Kidney (tissue), 14 donors: ENCODE data around the gene LY6G6F. TPM values are rescaled to one million over a fixed set of nuclear protein-coding genes. Genes with fewer than 3 reads are reported as not detected.

Source experiments
- DNase-seq, 5 donors: peaks; one replicate each; pipeline ENCODE4 v3.0.0-alpha.2; 2013 to 2020
- FAIRE-seq: peaks from 2 replicates; lab custom pipeline; 2012; peaks lifted over from hg19 to GRCh38; lab: Jason Lieb, UNC
- H3K27ac ChIP-seq, 2 donors: one replicate each; pipeline ENCODE4 v1.7.0; 2013; ENCODE audit warnings: low read depth in 2 of 2, low read length in 2 of 2, inconsistent platforms in 1 of 2
- H3K27me3 ChIP-seq: one replicate; pipeline ENCODE4 v1.7.1; 2013; ENCODE audit warnings: low read length, inconsistent platforms; ENCODE audit not compliant: control insufficient read depth, insufficient read depth
- H3K36me3 ChIP-seq, 3 donors: one replicate each; pipeline versions ENCODE4 v1.7.0 to v1.7.1; 2013; ENCODE audit warnings: low read length in 3 of 3, control low read depth in 1 of 3, inconsistent platforms in 1 of 3; ENCODE audit not compliant: insufficient read depth in 3 of 3, control insufficient read depth in 2 of 3
- H3K4me1 ChIP-seq, 3 donors: one replicate each; pipeline versions ENCODE4 v1.7.0 to v1.7.1; 2013; ENCODE audit warnings: low read length in 3 of 3, inconsistent platforms in 1 of 3, low read depth in 1 of 3; ENCODE audit not compliant: control insufficient read depth in 2 of 3, insufficient read depth in 2 of 3
- H3K4me3 ChIP-seq, 3 donors: one replicate each; pipeline versions ENCODE4 v1.7.0 to v1.8.1; 2013; ENCODE audit warnings: low read length in 3 of 3, control low read depth in 1 of 3, inconsistent platforms in 1 of 3
- H3K9ac ChIP-seq, 3 donors: one replicate each; pipeline versions ENCODE4 v1.7.0 to v1.7.1; 2013; ENCODE audit warnings: low read length in 3 of 3, control low read depth in 1 of 3, inconsistent platforms in 1 of 3
- H3K9me3 ChIP-seq, 3 donors: one replicate each; pipeline versions ENCODE4 v1.7.0 to v1.7.1; 2013; ENCODE audit warnings: low read length in 3 of 3, control low read depth in 1 of 3, inconsistent platforms in 1 of 3; ENCODE audit not compliant: control insufficient read depth in 2 of 3, insufficient read depth in 1 of 3
- intact Hi-C: fragments of 100-400 bp; cut with DNase I; formaldehyde crosslinking; loops from one replicate; pipeline ENCODE4 v1.11.1; 2022
- polyA plus RNA-seq: library from polyadenylated mRNA; stranded (reverse); fragments of 350-450 nt; fragmentation: Illumina TruSeq; extraction: RNeasy Lipid Tissue Mini Kit (QIAGEN cat#74804); gene quantifications from one replicate; pipeline ENCODE4 v1.2.3, GENCODE V29; 2014; ENCODE audit warnings: low read depth, low replicate concordance; ENCODE audit not compliant: insufficient read depth
- total RNA-seq: library from RNA; stranded (reverse); fragmentation: NEBNext Ultra II Directional; extraction: Animal tissue kit (Norgen Biotek cat#: 25700); gene quantifications from one replicate; pipeline ENCODE4 v1.2.1, GENCODE V29; 2021
- TF ChIP-seq, protein P1 (sequence below): IDR thresholded peaks from 3 replicates; pipeline ENCODE4 v1.5.1; 2012; ENCODE audit warnings: mild to moderate bottlenecking, moderate library complexity, borderline replicate concordance; ENCODE audit not compliant: insufficient read depth; ENCODE audit errors: extremely low read depth
- donor health status: control.
- donor health status: control.
- donor health status: control.
- donor health status: control.
- donor health status: control.
- donor health status: DM: yes; HTN: yes; CAD: no.
- donor health status: Normal renal cell carcinoma (clear cell type).

LY6G6F gene
- total and polyA plus RNA-seq, 2 donors from 2014 or later = not detected

DNA sequence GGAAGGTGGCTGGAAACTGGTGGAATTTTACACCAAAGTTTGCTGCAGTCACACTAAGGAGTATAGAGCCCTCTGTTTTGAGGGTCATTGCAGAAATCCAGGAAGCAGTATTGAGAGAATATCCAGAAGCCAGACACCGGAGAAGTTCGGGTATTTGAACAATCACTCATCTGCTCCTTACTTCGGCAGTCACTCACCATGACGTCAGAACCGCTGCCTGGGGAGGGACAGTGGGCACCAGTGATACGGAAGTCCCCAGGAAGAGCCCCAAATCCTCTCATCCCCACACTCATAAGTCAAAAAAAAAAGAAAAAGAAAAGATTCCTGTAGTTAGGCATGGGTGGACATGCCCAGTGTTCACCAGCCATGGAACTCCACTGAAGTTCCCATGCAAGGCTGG is 29.8 kb upstream of the LY6G6F start:
- Histone ChIP-seq H3K9me3 (no peaks in the 10 kb centered on the region), H3K9ac (no peak overlapping the region), H3K4me3 (no peak overlapping the region), H3K36me3 (peaks cover 0 to 6% (median 0%) of the 10 kb centered on the region in 3 donors), H3K27ac (no peak overlapping the region), H3K4me1 (peaks cover 3 to 6% (median 4%) of the 10 kb centered on the region in 3 donors), H3K27me3 (no peaks in the 10 kb centered on the region)
- no peak for FAIRE-seq
- TF ChIP-seq, protein P1, sequence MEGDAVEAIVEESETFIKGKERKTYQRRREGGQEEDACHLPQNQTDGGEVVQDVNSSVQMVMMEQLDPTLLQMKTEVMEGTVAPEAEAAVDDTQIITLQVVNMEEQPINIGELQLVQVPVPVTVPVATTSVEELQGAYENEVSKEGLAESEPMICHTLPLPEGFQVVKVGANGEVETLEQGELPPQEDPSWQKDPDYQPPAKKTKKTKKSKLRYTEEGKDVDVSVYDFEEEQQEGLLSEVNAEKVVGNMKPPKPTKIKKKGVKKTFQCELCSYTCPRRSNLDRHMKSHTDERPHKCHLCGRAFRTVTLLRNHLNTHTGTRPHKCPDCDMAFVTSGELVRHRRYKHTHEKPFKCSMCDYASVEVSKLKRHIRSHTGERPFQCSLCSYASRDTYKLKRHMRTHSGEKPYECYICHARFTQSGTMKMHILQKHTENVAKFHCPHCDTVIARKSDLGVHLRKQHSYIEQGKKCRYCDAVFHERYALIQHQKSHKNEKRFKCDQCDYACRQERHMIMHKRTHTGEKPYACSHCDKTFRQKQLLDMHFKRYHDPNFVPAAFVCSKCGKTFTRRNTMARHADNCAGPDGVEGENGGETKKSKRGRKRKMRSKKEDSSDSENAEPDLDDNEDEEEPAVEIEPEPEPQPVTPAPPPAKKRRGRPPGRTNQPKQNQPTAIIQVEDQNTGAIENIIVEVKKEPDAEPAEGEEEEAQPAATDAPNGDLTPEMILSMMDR = no peak
- DNase-seq = no peak
- intact Hi-C loops = no loop called here

DNA sequence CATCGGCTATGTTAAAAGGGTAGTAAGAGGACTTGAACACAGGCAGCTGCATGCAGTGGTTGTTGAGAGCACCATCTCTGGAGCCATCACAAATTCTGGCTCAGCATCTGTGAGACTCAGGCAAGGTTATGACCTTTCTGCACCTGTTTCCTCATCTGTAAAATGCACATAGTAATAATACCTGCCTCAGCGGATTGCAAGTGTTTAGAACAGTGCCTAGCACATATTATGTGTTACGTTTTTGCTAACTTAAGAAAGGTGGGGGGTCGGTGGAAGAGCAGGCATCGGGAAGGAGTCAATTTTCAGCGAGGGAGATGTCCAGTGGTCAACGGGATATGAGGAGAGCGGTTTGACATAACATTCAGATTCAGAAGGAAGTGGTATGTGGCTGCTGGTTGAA is 28.7 kb upstream of the LY6G6F start:
- Histone ChIP-seq H3K9me3 (no peaks in the 10 kb centered on the region), H3K4me1 (peaks cover 3 to 6% (median 4%) of the 10 kb centered on the region in 3 donors), H3K4me3 (no peak overlapping the region), H3K27me3 (no peaks in the 10 kb centered on the region), H3K9ac (no peak overlapping the region), H3K36me3 (peaks cover 0 to 2% (median 0%) of the 10 kb centered on the region in 3 donors), H3K27ac (no peak overlapping the region)
- FAIRE-seq (no peak), DNase-seq (no peak)
- intact Hi-C loops = no loop called here
- TF ChIP-seq, protein P1 = no peak

DNA sequence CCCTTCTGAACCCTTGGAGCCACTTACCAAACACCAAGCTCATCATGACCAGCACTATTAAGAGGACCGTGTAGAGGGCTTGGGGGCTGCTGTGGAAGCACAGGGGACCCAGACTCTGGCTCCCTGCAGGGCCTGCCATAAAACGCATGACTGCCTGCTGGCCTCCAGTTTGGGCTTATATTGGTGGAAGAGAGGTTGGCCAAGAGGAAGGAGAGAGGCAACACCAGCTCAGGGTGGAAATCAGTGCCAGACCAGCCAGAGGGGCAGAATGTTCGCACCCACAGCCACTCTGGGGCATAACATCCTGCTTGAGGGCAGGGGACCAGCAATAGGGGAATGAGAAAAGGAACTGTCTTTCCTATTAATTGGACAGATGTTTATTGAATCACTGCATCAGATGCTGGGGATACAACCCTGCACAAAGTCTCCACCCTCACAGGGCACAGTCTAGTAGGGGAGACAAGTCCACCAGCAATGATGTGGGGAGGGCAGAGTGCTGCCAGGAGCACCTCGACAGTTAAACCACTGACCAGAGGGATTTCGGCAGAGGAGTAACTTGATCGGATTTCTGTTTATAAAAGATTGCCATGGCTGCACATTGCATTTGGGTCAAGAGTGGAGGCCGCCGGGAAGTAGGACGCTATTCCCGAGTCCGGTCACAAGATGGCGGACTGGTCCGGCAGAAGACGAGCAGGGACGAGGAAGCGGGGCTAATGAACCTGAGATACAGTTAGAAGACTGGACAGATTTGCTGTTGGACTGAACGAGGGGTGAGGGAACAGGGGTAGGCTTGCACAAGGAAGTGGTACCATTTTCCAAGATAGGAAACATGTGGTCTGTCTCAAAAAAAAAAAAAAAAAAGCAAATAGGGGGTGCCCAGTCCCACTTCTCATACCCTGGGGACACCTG is 26.2 kb upstream of the LY6G6F start, which contains the start of gene LY6G5C:
TSS of gene LY6G5C (minus strand) at position 842 of the 909 bp plus-strand sequence. CDS start at position 148, 694 bp downstream.
- TF ChIP-seq, protein P1 = peak; percentile 83
- Histone ChIP-seq H3K4me1 (peaks cover 3 to 8% (median 4%) of the 10 kb centered on the region in 3 donors), H3K36me3 (no peaks in the 10 kb centered on the region), H3K27me3 (no peaks in the 10 kb centered on the region), H3K27ac (peak within 1 kb of the TSS; percentile 76), H3K4me3 (peak within 1 kb of the TSS; percentile 61 to 76 (median 71)), H3K9ac (peak within 1 kb of the TSS; percentile 51 to 81 (median 57)), H3K9me3 (no peaks in the 10 kb centered on the region)
- DNase-seq = peak; percentile 91 to 95 (median 93)
- FAIRE-seq = no peak
- intact Hi-C loops = no loop called here
